ENCODE measurements around the gene METTL4.

Gene METTL4

DNA sequence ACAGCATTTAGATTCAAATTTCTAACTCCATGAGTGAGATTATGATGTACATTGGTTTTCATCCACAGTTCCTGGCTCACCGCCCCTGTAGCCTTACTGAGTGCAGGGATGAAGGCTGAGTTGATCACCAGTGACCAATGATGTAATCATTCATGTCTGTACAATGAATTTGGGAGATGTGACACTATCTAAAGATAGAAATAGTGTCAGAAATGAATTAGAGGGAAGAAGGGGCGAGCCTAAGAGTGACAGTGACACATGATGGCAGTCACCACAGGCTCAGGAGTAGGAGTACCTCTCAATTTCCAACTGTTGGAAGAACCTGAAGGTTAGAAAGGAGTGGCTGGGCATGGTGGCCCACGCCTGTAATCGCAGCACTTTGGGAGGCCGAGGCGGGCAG, 3.2 kb downstream of the METTL4 start:
- WGBS, 2 experiments = 92% methylated on average over 5 of the region's 6 CpGs
- Histone ChIP-seq H3K4me3 (ENCODE audit: insufficient read depth, low read depth, low read length) (no peak overlapping the region), H3K27me3 (ENCODE audit: control insufficient read depth, insufficient read depth, low read length, poor library complexity, severe bottlenecking) (no peaks in the 10 kb centered on the region), H3K27ac (ENCODE audit: insufficient read depth, low read depth, low read length, poor library complexity, severe bottlenecking) (no peak overlapping the region), H3K9me3 (ENCODE audit: control insufficient read depth, low read length) (no peaks in the 10 kb centered on the region), H3K36me3 (ENCODE audit: control insufficient read depth, insufficient read depth, low read length) (peaks cover 4% of the 10 kb centered on the region), H3K4me1 (ENCODE audit: control insufficient read depth, insufficient read depth, low read length) (peaks cover 6% of the 10 kb centered on the region)

DNA sequence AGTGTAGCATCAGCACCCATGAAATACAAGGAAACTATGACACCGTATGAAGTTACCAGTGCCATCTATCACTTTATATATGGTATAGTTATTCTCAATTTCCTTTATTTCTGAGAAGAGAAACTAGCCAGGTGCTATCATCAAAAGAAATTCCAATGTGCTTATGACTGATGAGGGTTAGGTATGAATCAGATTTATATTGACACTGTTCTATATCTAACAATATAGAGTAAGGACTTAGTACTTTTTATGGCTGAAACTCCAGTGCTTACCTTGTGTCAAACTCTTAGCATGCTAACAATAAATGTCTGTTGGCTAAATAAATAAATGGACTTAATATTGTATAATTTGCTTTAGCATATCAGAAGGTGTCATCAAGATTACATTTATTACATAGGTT, 6.9 kb downstream of the METTL4 start:
- H3K4me1 ChIP-seq (ENCODE audit: control insufficient read depth, insufficient read depth, low read length) = peaks cover 2% of the 10 kb centered on the region
- no peaks in the 10 kb centered on the region for H3K27me3 ChIP-seq (ENCODE audit: control insufficient read depth, insufficient read depth, low read length, poor library complexity, severe bottlenecking)
- no peak overlapping the region for H3K27ac ChIP-seq (ENCODE audit: insufficient read depth, low read depth, low read length, poor library complexity, severe bottlenecking)
- H3K9me3 ChIP-seq (ENCODE audit: control insufficient read depth, low read length) = no peaks in the 10 kb centered on the region
- peaks cover 4% of the 10 kb centered on the region for H3K36me3 ChIP-seq (ENCODE audit: control insufficient read depth, insufficient read depth, low read length)
- H3K4me3 ChIP-seq (ENCODE audit: insufficient read depth, low read depth, low read length) = no peak overlapping the region
- WGBS, 2 experiments = 83% methylated on average over 1 of the region's 1 CpG; no CpG with 5 or more reads in 1 of the 2 experiments

DNA sequence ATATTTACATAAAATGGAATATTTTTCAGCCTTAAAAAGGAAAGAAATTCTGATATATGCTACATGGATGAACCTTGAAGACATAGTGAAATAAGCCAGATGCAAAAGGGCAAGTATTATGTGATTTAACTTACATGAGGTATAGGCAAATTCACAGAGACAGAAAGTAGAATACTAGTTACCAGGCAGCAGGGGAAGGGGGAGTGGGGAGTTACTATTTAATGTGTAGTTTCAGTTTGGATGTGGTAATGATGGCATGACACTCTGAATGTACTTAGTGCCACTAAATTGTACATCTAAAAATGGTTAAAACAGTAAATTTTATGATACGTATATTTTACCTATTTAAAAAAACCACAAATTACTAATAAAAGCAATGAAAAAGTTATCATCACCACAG, 12.1 kb downstream of the METTL4 start:
- H3K27me3 ChIP-seq (ENCODE audit: control insufficient read depth, insufficient read depth, low read length, poor library complexity, severe bottlenecking) = no peaks in the 10 kb centered on the region
- no peaks in the 10 kb centered on the region for H3K36me3 ChIP-seq (ENCODE audit: control insufficient read depth, insufficient read depth, low read length)
- no peak overlapping the region for H3K27ac ChIP-seq (ENCODE audit: insufficient read depth, low read depth, low read length, poor library complexity, severe bottlenecking)
- no peaks in the 10 kb centered on the region for H3K9me3 ChIP-seq (ENCODE audit: control insufficient read depth, low read length)
- H3K4me3 ChIP-seq (ENCODE audit: insufficient read depth, low read depth, low read length) = no peak overlapping the region
- no peaks in the 10 kb centered on the region for H3K4me1 ChIP-seq (ENCODE audit: control insufficient read depth, insufficient read depth, low read length)
- WGBS, 2 experiments = 100% methylated on average over 1 of the region's 1 CpG; no CpG with 5 or more reads in 1 of the 2 experiments

DNA sequence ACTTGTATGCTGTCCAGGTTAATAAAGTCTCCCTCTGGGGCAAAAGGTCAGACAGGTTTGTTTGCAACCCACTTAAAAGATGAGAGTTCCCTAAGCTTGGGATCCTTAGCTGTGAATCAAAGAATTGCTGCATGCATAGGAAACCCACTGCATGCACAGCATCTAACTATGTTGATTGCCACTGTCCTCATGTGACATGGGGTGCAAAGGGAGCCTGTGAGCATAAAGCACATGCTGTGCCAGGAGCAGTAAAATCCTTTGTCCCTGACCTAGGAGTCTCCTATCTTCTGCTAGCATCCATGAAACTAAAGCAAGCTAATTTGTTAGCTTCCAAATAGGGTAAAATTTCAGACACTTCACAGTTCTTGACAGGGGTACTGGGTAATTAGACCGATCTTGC, 13.8 kb downstream of the METTL4 start:
- H3K27me3 ChIP-seq (ENCODE audit: control insufficient read depth, insufficient read depth, low read length, poor library complexity, severe bottlenecking) = no peaks in the 10 kb centered on the region
- H3K4me1 ChIP-seq (ENCODE audit: control insufficient read depth, insufficient read depth, low read length) = no peaks in the 10 kb centered on the region
- no peaks in the 10 kb centered on the region for H3K9me3 ChIP-seq (ENCODE audit: control insufficient read depth, low read length)
- H3K36me3 ChIP-seq (ENCODE audit: control insufficient read depth, insufficient read depth, low read length) = no peaks in the 10 kb centered on the region
- WGBS, 2 experiments = 0% methylated on average over 1 of the region's 1 CpG
- no peak overlapping the region for H3K27ac ChIP-seq (ENCODE audit: insufficient read depth, low read depth, low read length, poor library complexity, severe bottlenecking)
- no peak overlapping the region for H3K4me3 ChIP-seq (ENCODE audit: insufficient read depth, low read depth, low read length)

DNA sequence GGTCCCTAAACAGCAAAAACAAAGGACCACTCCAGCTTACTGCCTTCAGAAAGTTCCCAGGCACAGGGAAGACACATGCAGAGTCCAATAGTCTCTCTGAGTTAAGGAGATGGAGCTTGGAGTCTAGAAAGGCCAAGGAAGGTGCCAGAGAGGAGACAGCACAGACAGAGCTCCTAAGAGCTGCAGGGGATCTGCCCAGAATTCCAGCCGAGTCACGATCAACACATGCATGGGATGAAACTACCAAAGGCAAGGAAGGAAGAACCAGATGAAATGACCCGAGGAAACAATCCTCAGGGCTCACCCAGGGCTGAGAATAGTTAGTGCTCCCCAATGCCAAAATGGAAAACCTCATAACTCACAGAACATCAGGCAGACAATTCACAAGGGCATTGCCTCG, 15.4 kb downstream of the METTL4 start:
- no peaks in the 10 kb centered on the region for H3K4me1 ChIP-seq (ENCODE audit: control insufficient read depth, insufficient read depth, low read length)
- H3K9me3 ChIP-seq (ENCODE audit: control insufficient read depth, low read length) = no peaks in the 10 kb centered on the region
- H3K4me3 ChIP-seq (ENCODE audit: insufficient read depth, low read depth, low read length) = no peak overlapping the region
- no peak overlapping the region for H3K27ac ChIP-seq (ENCODE audit: insufficient read depth, low read depth, low read length, poor library complexity, severe bottlenecking)
- no peaks in the 10 kb centered on the region for H3K27me3 ChIP-seq (ENCODE audit: control insufficient read depth, insufficient read depth, low read length, poor library complexity, severe bottlenecking)
- no peaks in the 10 kb centered on the region for H3K36me3 ChIP-seq (ENCODE audit: control insufficient read depth, insufficient read depth, low read length)
- WGBS, 2 experiments = 78 to 85% methylated on average over 4 of the region's 4 CpGs

DNA sequence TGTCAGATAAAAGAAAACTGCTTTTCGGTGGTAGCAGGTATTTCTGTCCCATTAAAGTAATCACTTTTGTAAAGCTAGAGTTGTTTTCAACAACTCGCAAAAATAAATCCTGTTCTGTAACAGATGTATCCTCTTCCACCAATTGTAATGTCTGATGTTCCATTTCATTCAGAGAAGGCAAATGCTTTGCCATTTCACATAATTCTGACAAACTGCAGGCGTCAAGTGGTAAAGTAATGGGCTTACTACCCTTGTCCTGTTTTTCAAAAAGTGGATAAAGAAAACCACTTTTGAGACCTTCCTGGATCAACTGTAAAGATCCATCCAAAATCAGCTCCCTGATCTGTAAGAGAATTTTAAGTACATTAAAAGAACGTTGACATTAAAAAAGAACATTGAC, 16.6 kb downstream of the METTL4 start:
- Histone ChIP-seq H3K36me3 (ENCODE audit: control insufficient read depth, insufficient read depth, low read length) (no peaks in the 10 kb centered on the region), H3K27me3 (ENCODE audit: control insufficient read depth, insufficient read depth, low read length, poor library complexity, severe bottlenecking) (no peaks in the 10 kb centered on the region), H3K4me3 (ENCODE audit: insufficient read depth, low read depth, low read length) (no peak overlapping the region), H3K9me3 (ENCODE audit: control insufficient read depth, low read length) (no peaks in the 10 kb centered on the region), H3K27ac (ENCODE audit: insufficient read depth, low read depth, low read length, poor library complexity, severe bottlenecking) (no peak overlapping the region), H3K4me1 (ENCODE audit: control insufficient read depth, insufficient read depth, low read length) (no peaks in the 10 kb centered on the region)
- WGBS, 2 experiments = 93 to 97% methylated on average over 3 to 4 of the region's 4 CpGs

DNA sequence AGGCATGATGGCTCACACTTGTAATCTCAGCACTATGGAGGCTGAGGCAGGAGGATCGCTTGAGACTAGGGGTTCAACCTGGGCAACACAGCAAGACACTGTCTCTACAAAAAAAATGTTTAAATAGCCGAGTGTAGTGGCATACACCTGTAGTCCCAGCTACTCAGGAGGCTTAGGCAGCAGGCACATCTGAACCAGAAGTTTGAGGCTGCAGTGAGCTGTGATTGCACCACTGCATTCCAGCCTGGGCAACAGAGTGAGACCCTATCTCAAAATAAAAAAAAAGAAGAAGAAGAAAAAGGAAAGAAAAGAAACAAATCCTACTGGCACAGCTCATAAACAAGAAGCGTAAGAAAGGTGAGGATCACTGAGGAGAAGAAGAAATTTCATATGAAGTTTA, 19.9 kb downstream of the METTL4 start:
- Histone ChIP-seq H3K27ac (ENCODE audit: insufficient read depth, low read depth, low read length, poor library complexity, severe bottlenecking) (no peak overlapping the region), H3K9me3 (ENCODE audit: control insufficient read depth, low read length) (no peaks in the 10 kb centered on the region), H3K36me3 (ENCODE audit: control insufficient read depth, insufficient read depth, low read length) (no peaks in the 10 kb centered on the region), H3K4me1 (ENCODE audit: control insufficient read depth, insufficient read depth, low read length) (no peaks in the 10 kb centered on the region), H3K4me3 (ENCODE audit: insufficient read depth, low read depth, low read length) (no peak overlapping the region), H3K27me3 (ENCODE audit: control insufficient read depth, insufficient read depth, low read length, poor library complexity, severe bottlenecking) (no peaks in the 10 kb centered on the region)
- 96 to 98% methylated on average over 3 of the region's 3 CpGs for WGBS, 2 experiments

DNA sequence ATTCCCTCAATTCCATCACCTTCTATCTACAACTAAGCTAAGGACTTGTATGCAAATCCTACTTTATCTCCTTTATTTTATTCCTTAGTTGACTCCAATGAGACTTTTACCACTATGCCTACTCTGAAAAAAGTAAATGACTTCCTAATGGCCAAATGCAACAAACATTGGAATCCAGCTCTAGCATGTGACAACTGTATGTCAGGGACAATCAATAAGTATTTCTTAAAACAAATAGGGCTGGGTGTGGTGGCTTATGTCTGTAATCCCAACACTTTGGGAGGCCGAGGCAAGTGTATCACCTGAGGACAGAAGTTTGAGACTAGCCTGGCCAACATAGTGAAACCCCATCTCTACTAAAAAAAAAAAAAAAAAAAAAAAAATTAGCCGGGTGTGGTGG, 21.8 kb downstream of the METTL4 start:
- 91 to 100% methylated on average over 1 to 2 of the region's 2 CpGs for WGBS, 2 experiments
- no peaks in the 10 kb centered on the region for H3K4me1 ChIP-seq (ENCODE audit: control insufficient read depth, insufficient read depth, low read length)
- no peaks in the 10 kb centered on the region for H3K9me3 ChIP-seq (ENCODE audit: control insufficient read depth, low read length)
- no peak overlapping the region for H3K4me3 ChIP-seq (ENCODE audit: insufficient read depth, low read depth, low read length)
- H3K27me3 ChIP-seq (ENCODE audit: control insufficient read depth, insufficient read depth, low read length, poor library complexity, severe bottlenecking) = no peaks in the 10 kb centered on the region
- no peak overlapping the region for H3K27ac ChIP-seq (ENCODE audit: insufficient read depth, low read depth, low read length, poor library complexity, severe bottlenecking)
- no peaks in the 10 kb centered on the region for H3K36me3 ChIP-seq (ENCODE audit: control insufficient read depth, insufficient read depth, low read length)

DNA sequence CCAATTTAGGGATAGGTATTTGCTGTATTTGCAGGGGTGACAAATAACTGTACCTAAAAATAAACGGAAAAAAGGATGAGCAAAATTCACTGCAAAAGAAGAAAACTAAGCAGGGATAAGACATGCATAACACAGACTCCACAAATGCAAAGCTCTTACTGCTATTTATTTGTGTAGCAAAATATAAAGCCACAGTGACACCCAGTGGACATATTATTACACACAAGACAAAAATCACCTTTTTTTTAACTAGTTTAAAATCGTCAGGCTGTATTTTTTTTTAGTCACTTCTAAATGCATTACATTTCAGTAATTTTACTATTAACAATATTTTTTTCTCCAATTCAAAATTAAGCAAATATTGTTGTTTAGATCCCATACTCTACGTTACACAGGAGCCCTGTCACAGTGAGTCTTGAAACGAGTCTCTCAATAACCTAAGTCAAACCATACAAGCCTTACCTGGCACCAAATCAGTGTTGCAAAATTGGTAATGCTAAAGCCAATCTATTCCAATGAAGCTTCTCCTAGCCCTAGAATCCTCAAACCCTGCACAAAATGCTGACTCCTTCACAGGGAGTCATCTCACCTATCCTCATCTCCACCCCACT, 23.7 kb downstream of the METTL4 start:
- no peaks in the 10 kb centered on the region for H3K4me1 ChIP-seq (ENCODE audit: control insufficient read depth, insufficient read depth, low read length)
- H3K36me3 ChIP-seq (ENCODE audit: control insufficient read depth, insufficient read depth, low read length) = no peaks in the 10 kb centered on the region
- H3K9me3 ChIP-seq (ENCODE audit: control insufficient read depth, low read length) = no peaks in the 10 kb centered on the region
- H3K27me3 ChIP-seq (ENCODE audit: control insufficient read depth, insufficient read depth, low read length, poor library complexity, severe bottlenecking) = no peaks in the 10 kb centered on the region
- WGBS, 2 experiments = 82% methylated on average over 4 of the region's 4 CpGs
- H3K27ac ChIP-seq (ENCODE audit: insufficient read depth, low read depth, low read length, poor library complexity, severe bottlenecking) = no peak overlapping the region
- no peak overlapping the region for H3K4me3 ChIP-seq (ENCODE audit: insufficient read depth, low read depth, low read length)

DNA sequence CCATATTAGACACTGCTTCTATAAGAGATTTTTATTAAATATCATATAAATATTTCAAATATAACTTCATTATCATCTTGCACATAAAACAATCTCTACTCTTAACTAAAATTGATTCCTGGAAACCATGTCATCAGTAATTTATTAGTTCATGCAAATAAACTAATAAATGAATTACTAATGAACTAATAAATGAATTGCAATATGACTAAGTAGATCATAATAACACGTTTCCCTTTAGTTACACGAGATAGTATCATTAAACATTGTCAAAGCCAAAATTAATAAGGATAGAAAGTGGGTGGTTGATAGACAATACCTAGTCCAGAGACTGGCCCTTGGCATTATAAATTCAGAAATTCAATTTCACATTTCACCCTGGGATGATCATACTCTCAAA, 26.1 kb downstream of the METTL4 start:
- Histone ChIP-seq H3K9me3 (ENCODE audit: control insufficient read depth, low read length) (no peaks in the 10 kb centered on the region), H3K4me3 (ENCODE audit: insufficient read depth, low read depth, low read length) (no peak overlapping the region), H3K27ac (ENCODE audit: insufficient read depth, low read depth, low read length, poor library complexity, severe bottlenecking) (no peak overlapping the region), H3K4me1 (ENCODE audit: control insufficient read depth, insufficient read depth, low read length) (peaks cover 4% of the 10 kb centered on the region), H3K27me3 (ENCODE audit: control insufficient read depth, insufficient read depth, low read length, poor library complexity, severe bottlenecking) (no peaks in the 10 kb centered on the region), H3K36me3 (ENCODE audit: control insufficient read depth, insufficient read depth, low read length) (no peaks in the 10 kb centered on the region)
- WGBS, 2 experiments = 100% methylated on average over 1 of the region's 2 CpGs; no CpG with 5 or more reads in 1 of the 2 experiments
